Stimulated activated CD4-positive, alpha-beta T cell treated with anti-CD3 and anti-CD28 coated beads, Interleukin-12 subunit alpha, Interleukin-12 subunit beta, amount 100 ng/mL, for 48 hours (primary cell): Measurements from ENCODE around the gene SEMG1.
A peak's percentile ranks its signal among the peaks of the same experiment; 100 is the strongest.

Experiments used
- DNase-seq, 3 donors: peaks; one replicate each; pipeline ENCODE4 v3.0.0-alpha.2; 2020; ENCODE audit warnings: low read depth in 2 of 3, low spot score in 1 of 3

SEMG1 gene

DNA sequence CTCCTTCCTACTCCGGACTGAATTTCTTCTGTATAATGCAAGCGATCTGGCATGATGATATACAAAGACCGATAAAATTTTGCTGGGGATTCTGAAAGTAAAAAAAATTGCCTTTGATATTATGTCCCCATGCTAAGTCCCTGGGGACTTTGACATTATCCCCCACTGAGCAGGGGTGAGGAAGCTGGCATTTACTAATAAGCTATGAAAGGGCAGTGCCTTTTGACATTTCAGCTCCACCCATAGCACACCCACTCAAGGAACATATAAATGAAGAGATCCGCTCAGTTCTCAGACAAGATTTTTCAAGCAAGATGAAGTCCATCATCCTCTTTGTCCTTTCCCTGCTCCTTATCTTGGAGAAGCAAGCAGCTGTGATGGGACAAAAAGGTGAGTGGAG is 14.2 kb downstream of the SEMG1 start, which contains the start of gene SEMG2:
Gene SEMG2 (plus strand): TSS at position 298 of the 400 bp plus-strand sequence. CDS start 17 bp downstream, at position 315.
- DNase-seq: no peak

DNA sequence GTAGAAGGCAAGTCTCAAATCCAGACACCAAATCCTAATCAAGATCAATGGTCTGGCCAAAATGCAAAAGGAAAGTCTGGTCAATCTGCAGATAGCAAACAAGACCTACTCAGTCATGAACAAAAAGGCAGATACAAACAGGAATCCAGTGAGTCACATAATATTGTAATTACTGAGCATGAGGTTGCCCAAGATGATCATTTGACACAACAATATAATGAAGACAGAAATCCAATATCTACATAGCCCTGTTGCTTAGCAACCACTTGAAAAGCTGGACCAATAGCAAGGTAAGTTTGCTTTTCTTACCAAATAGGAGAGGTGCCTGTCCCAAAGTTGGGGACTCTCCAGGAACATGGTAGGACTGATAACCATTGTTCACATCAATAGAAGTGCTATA is 16.3 kb downstream of the SEMG1 start:
- DNase-seq: no peak

DNA sequence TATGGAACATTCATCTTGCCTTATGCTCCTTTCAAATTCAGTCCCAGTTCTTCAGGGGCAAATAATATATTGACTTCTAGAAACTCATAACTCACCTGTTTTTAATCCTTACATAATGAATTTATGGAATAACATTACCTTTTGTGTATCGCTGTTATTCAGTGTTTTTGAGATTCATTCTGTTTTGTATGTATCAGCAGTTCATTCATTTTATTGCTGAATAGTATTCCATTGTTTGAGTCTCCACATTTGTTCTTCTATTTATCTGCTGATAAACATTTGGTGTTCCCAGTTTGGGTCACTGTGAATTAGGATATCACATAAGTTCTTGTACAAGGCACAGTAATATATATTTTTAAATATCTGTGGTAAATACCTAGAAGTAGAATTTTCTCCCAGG is 19.5 kb downstream of the SEMG1 start:
- DNase-seq: no peak

DNA sequence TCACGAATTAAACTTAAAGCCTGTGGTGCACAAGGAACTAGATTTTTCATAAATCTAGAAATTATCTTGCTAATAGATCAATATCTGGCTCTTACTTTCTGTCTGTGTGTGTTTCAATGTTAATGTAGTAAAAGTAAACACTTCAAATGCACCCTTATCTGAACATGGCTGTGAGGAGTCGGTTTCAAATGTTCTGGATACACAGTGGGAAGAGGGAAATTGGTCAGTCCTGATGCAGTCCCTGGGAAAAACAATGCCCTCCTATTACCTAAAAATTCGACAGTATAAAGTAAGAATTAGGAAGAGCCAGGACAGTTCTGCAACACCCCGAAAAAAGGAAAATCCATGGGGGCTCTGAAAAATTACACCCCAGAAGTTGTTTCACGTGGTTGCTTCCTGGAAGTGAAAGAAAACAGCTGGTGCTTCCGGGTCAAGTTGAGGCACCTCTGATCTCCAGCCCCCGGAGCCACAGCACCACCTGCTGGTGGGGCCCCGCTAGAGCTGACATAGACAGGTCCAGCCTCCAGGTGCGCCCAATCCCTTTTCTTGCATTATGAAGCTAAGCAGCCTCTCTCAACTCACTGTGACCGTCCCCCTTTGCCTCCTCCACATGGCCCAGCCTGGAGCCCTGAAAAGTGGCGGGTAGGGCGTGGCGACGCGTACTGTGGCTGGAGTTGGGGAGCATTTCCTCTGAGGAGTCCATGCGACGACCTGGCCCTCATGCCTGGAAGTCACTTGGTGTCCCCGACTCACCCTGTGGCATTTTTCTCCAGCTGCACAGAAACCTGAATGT is 22.6 kb downstream of the SEMG1 start:
- peak; percentile 52 to 59 (median 54) for DNase-seq

DNA sequence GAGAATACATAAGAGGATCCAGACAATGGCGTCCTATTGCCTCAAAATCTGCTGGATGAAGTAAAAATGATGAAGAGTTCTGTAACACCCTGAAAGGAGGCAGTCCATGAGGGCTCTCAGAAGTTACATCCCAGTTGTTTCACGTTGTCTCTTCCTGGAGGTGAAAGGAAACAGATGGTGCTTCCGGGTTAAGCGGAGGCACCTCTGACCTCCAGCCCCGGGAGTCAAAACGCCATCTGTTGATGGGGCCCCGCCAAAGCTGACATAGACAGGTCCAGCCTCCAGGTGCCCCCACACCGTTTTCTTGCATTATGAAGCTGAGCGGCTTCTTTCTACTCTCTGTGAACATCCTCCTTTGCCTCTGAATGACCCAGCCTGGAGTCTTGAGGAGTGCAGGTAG is 23.8 kb downstream of the SEMG1 start:
- DNase-seq: no peak

DNA sequence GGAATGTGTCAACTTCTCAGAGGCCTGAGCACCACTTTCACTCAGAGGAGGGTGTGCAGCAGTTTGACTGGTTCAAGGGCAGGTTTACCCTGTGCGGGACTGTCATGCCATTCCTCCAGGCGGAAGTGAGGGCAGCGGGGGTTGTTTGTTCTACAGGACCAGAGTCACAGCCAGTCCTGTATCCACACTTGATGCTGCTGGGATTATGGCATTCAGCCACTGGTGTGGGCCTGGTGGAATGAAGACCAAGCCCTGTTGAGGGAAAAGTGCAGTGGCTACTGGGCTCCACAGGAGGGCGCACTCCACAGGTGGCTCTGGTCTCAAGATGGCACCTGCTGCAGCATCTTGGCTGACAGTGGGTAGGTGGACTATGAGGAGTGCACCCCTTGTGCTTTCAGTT is 29.2 kb downstream of the SEMG1 start:
- DNase-seq: no peak

DNA sequence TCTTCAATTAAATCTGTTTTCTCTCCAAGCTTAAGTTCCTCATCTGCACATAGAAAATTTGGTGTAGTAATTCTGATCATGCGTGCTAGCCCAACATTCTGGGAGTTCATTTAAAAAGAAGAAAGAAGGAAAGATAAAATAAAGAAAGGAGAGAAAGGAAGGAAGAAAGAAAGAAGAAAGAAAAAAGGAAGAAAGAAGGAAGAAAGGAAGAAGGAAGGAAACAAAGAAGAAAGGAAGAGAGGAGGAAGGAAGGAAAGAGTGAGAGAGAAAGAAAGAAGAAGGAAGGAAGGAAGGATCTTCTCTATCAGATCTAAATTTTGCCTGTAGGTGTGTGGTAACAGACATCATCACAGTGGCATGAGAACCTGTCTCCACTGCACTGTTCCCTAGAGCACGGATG is 31.3 kb downstream of the SEMG1 start:
- no peak for DNase-seq

DNA sequence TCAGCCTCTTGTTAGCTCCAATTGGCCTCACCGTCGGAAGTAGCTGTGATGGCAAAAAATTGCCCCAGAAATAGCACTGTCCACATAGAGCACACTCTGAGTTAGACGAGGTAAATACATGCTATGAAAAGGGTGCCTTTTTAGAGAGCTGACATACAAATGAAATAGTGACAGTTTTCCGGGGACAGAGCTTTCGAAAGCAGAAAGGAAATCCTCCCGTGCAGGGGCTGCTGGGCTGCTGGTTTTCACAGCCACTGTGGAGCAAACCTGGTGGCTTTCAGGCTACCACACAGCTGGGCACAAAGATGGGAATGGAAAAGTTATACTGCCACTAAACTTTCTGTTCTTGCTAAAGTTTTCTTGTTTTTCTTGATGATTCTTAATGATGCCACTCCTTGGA is 39.3 kb downstream of the SEMG1 start:
- DNase-seq: no peak

DNA sequence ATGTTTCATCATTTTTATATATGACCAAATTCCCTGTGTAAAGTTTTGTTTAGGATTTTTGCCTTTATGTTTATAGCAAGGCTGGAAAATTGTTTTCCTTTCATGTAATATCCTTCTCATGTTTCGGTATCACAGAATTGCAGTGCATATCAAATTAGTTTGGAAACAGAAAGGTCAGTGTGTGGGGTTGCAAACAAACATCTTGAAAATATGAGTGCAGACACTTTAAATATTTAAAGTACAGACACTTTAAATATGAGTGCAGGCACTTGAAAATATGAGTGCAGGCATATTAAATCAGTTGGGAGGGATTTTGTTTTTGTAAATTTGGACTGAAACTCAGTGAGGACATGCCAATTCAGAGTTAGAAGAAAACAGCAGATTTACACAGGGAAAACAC is 41.0 kb downstream of the SEMG1 start:
- DNase-seq: no peak

DNA sequence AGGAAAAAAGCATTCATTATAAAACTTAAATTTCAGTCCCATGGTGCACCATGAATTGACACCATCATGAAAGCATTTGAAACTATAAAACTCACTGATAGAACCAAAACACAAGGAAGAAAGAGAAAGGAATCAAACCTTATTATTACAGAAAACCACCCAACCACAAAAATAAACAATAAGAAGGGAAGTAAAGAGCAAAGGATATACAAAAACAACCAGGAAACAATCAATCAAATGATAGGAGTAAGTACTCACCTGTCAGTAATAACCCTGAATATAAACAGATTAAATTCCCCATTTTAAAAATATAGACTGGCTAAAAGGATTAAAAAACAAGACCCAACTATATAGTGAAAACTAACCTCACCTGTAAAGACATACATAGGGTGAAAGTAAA is 41.8 kb downstream of the SEMG1 start:
- no peak for DNase-seq

DNA sequence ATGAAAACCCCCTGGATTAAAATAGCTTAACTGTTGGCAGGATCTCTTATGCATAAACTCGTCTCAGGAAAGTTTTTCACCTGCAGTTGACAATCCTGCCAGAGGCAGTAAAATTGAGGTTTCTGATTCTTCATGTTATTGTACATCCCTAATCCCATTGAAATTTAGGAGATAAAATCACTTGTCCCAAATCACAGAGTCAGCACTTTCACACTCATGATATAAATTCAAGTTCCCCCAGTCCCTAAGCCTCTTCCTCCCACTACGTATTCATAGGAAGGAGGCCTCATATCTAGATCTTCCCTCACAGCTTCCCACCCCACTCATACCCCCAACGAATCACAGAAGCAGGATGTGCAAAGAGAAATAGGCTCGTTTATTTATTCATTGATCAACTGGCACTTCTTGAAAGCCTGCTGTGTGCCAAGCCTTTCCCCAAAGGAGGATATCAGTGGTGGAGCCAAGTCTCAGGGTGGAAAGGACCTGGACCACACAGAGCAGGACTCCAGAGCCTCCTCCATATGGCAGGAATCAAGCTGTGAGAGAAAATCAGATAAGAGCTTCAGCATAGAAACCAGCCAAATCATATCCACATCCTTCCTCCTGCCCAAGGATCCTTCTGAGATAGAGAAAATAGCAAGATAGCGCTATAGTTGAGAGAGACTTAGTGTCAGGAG is 45.2 kb downstream of the SEMG1 start:
- no peak for DNase-seq

DNA sequence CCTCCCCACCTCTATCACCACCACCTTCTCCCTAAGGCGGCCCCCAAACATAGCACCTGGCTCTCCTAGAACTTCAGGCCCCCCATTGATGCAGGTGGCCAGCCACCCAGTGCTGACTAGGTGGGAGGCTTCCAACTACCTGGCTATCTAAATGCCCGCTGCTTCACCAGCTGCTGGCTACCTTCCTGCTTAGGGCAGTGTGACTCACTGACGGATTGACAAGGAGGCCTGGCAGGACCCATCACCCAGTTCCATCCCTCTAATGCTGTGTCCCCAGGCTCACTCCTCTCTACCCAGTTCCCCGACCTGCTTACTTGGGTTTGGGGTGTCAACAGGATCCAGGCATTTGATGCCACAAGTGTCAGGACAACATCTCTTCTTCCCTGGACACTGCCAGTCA is 46.4 kb downstream of the SEMG1 start:
- DNase-seq: no peak

DNA sequence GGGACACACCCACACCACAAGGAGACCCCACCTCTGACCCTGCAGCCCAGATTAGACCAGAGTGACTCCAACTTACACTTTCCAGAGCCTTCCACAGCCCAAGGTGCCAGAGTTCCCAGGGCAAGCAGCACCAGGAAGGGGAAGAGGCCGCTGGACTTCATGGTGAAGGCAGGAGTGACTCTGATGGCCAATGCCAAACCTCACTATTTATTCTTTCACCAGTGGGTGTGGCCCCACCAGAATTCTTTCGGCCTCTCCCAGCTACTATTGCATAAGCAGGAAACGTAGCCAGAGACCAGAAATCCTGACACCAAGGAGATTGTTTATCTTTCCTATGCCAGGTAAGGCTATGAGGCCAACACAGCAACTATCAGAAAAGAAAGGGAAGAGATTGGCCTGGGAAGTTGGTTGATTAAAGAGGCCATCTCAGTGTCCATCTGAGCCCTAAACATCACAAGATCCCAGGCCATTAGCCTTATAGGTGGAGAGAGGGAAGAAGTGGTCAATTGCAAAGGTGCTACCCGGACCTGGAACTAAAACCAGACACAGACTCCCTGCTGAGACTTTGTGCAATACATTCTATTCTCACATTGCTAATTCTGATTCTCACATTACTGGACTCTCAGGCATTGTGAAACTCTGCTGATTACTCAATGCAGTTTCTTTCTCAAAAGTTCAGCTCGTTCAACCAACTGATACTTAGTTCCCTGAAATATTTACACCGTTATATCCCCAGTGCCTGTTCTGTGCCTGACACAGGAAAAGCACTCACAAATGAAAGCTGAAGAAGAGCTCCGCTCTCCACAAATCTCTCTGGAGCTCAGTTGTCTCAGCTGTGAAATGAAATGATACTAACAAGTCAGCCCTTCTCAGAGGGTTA is 47.8 kb downstream of the SEMG1 start, which contains the start of gene SLPI:
Gene SLPI (minus strand): TSS at position 182 of the 880 bp plus-strand sequence. CDS start 21 bp downstream, at position 161.
- DNase-seq: no peak

DNA sequence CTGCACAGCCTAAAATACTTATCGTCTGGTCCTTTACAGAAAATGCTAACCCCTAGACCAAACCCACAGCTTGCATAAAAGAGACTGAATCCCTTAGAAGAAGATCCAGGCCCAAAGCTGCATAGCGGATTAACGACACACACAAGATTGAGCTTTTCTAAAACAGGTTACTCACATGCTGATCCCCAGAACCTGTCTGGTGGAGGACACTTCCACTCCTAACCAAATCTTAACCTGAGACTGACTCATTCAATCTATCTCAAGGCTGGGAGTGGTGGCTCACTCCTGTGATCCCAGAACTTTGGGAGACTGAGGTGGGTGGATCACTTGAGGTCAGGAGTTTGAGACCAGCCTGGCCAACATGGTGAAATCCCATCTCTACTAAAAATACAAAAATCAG is 50.3 kb downstream of the SEMG1 start:
- DNase-seq: no peak

DNA sequence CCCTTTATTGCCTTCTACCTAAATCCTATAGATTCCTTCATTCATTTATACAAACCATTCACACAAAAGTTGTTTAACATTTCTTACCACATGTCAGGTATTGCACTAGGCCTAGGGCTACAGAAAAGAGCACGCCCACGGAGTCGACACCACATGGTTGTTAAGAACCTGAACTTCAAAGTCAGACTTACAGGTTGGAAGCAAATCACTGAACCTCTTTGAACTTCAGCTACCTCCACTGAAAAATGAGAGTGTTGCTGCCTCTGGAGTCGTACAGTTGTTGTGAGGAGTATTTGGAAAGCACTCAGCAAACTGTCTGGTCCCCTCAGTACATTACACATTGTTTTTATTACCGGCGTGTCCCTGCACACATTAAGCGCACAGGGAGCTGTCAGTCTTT is 50.9 kb downstream of the SEMG1 start:
- DNase-seq: no peak

DNA sequence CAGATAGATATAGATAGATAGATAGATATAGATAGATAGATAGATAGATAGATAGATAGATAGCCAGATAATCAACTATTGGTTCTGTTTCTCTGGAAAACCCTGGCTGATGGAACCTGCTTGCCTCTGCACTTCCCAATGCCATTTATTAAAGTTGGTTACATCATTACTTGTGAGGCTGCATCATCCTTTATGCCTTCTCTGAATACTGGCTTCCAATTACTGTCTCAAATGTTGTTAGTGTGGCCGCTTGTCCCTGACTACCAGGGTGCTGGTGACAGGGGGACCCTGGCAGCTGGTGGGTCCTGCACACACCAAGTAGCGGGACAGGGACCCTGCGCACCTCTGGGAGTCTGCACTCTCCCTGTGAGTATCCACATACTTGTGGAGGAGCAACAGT is 51.4 kb downstream of the SEMG1 start:
- DNase-seq: no peak

DNA sequence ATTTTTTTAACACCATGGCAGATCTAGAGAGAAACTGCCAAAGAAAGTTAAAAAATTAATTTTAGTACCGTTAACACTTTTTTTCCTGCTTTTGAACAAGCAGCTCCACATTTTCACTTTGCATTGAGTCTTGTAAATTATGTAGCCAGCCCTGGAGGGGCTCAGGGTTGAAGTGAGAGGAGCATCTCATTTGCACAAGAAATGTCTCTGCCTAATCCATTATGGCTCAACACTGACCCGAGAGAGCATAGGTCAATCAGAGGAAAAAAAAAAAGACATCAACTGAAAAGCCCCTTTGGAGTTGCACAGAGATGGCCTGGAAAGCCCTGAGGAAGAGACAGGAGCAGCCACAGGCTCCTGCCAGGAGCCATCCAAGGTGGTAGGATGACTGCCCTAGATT is 51.8 kb downstream of the SEMG1 start:
- no peak for DNase-seq
